SW480 (cell line): Measurements from ENCODE around the gene HS3ST3A1.
"Not testable (repeated sequence)": the region's sequence is repeated elsewhere in the genome, so short reads cannot be mapped to it uniquely, and the experiment has no call there.

Experiments
- DNase-seq: peaks from one replicate; pipeline ENCODE4 v3.0.0-alpha.2; 2016; ENCODE audit warnings: low spot score

HS3ST3A1 gene

DNA sequence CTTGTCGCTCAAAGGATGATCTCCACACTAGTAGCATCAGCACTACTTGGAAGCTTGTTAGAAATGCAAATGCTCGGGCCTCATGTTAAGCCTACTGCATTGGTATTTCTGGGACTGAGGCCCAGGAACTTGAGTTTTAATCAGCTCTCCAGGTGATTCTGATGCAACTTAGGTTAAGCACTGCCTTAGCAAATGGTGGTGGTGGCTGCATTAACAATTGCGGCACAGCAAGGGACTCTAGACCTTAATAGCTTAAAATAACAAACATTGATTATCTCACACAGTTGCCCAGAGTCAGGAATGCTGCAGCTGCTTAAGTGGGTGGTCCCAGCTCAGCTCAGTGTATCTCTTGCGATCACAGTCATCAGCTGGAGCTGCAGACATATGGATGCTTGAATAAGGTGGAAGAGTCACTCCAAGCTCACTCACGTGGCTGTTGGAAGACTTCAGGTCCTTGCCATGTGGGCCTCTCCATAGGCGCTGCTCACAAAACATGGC is 25.8 kb downstream of the HS3ST3A1 start:
- no peak for DNase-seq

DNA sequence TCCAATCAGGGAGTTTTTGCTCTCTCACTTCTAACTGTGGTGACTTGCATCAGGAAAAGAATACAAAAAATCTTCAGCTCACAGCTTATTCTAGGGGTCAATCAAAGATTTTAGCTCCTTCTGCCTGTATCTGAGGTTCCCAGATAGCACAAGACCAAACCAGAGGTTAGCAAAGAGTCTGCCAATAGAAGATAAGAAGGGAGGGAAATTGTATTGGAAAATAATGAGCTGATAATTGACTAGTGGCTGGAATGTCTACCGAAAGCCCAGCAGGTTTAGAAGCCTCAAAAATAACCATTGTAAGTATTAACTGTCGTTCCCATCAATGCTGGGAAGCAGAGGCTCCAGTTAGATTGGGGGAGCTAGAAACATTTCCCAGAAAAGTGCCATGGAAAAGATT is 26.3 kb downstream of the HS3ST3A1 start:
- DNase-seq: no peak

DNA sequence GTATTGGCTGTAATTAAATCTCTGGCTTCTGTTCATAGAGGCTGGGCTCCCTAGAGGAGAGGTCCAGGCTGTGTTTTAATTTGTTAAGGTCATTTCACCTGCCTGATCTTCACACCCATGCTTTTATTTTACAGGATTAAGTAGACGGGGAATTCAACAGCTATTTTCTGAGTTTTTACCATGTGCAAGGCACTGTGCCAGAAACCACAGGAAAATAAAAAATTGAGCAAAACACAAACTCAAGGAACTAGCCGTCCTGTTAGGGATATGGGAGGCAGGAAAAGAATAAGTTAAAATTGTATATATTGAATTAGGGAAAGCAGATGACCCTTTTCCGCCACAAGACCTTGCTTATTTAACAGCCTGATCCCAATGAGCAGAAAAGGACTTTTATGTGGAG is 29.1 kb downstream of the HS3ST3A1 start:
- DNase-seq: no peak

DNA sequence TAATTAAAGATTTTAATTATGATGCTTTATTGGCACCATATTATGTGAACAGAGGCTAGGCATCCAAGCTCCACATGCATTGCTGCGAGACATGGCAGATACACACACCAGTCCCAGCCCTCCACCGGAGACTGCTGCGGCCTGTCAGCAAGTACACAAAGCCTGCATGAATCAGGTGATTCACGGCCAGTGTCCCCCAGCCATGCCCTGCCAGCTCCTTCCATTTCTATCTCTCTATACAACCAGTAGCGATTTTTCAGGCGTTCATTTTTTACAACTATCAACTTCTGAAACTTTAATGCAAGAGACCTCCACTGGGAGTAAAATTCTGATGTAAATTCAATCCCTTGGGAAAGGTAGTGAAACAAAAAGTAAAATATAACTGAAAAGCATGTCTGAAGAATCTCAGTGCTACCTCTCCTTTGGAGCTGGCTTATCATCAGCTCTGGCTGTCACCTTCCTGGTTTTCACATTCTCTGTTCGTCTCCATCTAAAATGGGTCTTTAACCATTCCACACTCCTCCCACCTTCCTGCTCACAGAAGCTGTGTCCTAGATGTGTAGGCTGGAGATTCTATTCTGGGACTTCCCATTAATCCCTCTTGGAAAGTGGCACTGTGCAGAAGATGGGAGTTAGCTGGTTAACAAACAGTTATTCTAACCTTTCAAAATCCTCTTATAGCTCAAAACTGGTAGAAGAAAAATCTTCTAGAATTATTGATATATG is 32.2 kb downstream of the HS3ST3A1 start:
- DNase-seq: no peak

DNA sequence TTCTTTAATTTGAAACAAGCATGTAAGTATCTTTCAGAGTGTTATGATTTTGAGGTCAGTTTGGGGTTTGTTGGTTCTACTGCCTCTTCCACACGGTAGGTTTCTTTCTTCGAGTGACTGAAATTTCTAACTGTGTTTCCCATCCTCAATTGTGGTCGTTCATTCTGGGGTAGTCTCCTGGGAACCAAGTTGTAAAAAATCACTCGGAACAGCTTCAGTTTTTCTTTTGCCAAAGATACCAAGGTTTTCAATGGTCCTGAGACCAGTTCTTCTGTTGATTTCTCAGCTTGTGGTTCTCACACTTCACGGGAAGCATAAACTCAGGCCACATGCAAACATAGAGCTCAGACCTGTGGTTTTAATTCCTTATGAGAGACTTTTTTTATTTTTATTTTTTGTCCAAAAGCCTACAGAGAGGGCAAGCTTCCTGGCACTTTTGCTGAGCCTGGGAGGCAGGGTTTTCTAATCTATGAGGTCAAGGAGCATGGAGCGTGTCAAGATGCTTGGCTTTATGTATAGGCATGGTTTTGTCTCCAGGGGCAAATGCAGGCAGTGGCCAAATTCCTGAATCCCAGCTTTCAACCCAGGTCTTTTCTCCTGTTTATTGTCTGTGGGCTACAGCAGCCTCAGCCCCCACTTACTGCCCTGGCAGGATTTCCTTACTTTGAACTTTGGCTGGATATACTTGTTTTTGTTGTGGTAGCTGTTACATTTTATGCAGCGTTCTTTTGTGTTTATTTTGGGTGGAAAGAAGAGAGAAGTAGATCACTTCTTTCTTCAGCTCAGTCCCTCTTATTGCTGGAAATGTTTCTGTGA is 32.9 kb downstream of the HS3ST3A1 start:
- DNase-seq: no peak

DNA sequence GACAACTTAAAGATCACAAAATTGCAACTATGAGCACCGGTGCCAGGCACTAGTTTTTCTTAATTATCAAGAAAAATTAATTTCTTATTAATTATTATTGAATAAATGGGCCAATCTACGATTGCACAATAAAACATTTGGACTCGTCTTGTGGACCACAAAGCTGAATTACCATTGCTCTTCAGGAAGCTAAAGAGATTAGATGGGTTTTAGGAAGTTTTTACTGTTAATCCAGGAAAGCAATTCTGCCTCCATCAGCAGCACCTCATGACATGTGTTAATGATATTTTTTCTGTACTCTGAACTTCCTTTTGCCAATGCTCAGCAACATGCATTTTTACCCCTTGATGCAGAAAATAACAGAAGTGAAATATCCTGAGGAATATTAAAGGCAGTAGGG is 37.9 kb downstream of the HS3ST3A1 start:
- no peak for DNase-seq

DNA sequence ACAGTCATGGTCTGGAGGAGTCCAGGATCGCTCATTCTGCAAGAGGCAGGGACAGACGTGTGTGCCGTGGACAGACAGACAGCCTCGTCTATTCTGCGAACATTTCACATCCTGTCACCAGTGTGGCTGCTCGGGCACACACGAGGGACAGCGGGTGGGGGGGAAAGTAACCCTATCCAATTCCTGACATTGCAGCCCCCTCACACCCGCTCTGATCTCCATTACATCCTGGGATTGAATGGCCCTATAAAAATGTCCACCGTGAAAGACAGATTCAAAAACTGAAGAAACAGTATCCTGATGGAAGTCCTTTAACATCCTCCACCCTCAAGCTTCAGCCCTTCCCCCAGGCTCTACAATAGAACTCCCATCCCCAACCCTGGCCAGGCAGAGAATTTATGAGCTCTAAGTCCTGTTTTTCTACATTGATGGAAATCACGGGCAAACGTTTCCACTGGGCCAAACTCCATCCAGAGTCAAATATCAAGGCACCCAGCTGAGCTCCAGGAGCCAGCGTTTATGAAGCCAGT is 39.4 kb downstream of the HS3ST3A1 start:
- DNase-seq: peak; percentile 69

DNA sequence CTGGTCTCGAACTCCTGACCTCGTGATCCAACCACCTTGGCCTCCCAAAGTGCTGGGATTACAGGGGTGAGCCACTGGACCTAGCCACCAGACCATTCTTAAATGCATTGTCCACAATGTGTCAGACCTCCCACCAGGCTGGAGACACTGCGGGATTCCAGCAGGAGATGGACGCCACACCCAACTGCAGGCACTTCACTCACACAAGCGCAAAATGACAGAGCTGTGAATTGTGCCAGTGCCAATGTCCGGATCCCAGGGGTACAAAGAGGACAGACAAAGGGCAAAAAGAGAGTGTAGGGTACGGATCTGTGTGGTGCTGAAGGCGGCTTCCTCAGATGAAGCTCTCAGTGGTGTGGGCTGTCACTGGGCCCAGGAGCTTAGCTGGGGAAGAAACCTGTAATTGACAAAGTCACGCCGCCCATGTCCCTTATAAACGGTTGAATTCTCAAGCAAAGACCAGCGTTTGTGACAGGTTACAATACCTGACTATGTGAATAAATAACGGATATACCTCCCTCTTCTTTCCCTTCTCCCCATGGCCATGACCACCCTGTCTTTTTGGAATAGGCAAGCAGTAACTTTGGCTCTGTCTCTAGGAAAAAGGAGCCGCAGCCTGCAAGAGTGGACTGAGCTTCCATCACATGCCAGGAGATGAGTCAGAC is 40.0 kb downstream of the HS3ST3A1 start:
- peak; percentile 27 for DNase-seq

DNA sequence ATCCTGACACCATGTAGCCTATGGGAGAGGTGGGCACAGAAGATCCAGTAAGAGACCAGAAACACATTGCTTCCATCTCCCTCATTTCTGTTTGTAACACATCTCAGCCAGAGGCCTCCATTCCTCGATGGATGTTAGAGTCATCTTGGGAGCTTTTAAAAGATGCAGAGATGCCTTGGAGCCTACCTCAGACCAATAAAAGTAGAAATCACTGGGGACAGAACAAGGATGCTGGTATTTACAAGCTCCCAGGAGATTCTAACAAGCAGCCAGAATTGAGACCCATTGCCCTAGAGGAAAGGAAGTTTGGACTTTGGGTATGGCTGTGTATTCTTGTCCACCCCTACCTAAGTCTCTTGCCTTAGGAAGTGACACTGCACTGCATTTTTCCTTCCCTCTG is 40.8 kb downstream of the HS3ST3A1 start:
- DNase-seq: no peak

DNA sequence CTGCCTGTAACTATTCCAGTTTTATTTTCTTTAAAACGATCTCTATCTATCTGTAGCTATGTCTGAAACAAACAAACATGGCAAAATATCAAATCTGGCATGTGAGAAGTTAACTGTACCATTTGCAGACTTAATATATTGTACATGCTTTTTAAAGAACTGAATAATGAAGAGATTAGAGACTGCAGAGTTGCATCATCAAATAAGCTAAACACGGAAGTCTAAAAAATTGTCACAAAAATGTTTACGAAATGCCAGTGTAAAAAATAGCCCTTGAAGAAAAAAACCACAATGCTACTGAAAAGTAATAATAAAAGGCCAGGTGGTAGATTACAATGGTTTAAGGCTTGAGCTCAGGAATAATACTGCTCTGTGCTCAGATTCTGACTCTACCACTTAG is 43.1 kb downstream of the HS3ST3A1 start:
- DNase-seq: no peak

DNA sequence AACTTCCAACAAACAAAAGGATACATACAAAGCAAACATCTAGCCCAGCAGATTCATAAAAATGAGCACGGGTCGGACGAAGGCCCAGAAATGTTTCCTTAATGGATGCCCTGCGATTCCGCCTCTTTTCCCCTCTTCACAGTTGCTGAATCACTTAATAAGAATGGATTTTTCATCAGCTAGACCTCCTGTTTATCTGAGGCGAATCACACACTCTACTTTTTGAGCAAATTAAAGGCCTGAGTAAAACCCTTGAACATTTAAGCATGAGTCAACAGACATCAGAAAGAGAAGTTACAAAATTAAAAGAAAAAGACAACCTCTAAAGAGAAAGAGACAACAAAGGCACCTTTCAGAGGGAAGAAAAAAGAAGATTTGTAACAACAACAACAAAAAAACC is 44.7 kb downstream of the HS3ST3A1 start:
- DNase-seq: no peak

DNA sequence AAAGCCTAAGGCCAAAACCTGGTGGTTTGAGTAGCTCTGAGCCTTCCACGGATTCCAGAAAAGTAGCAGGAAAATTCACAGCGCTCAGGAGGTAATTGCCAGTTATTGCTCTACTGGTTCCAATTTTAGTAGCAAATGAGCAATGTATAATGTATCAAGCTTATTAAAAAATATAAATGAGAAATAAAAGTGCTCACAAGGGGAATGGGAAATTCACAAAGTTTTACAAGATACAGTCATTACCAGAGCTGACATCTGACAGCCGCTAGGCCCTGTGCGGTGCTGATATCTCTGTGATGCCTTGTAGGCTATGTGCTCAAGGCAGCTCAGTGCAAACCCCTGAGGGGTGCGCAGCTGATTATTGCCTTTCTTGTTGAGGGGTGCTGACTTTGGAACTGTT is 47.5 kb downstream of the HS3ST3A1 start:
- DNase-seq: no peak

DNA sequence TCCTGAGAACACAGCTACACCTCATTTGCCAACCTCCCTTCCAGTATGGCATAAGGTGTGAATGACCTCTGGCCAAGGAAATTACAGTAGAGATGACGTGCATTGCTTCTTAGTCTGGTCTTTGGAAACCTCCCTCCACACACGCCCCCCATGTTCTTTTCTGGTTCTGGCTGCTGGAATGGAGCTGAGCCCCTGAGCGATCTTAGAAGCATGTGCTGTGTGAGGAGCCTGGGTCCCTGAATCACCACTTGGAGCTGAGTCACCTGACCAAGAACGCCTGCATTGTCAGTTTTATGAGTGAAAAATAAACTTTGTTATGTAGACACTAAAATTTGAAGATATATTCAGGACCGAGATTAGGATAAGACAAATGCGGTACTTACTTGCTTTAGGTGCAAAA is 51.4 kb downstream of the HS3ST3A1 start:
- DNase-seq: no peak

DNA sequence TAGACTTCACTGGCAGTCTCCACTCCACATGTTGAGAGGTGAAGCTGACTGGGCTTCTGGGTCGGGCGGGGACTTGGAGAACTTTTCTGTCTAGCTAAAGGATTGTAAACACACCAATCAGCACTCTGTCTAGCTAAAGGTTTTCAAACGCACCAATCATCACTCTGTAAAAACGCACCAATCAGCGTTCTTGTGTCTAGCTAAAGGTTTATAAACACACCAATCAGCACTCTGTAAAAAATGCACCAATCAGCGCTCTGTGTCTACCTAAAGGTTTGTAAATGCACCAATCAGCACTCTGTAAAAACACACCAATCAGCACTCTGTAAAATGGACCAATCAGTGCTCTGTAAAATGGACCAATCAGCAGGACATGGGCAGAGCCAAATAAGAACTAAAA is 53.2 kb downstream of the HS3ST3A1 start:
- DNase-seq: not testable (repeated sequence)

DNA sequence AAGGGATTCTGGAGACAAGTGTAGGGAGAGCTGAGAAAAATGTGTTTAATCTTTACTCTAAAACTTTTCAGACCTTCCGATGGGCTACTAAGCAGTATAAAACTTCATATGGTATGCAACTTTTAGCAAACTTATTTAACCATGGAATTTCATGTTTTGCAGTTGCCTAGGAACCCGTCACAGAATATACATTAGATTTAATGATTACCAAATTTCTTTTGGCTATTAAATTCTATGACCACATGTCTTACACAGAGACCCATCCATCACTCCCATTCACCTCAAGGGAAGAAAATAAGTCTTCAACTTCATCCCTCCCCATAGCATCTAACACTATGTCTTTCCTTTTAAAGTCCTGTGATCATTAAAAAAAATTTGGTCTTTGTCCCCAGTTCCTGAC is 54.9 kb downstream of the HS3ST3A1 start:
- DNase-seq: no peak

DNA sequence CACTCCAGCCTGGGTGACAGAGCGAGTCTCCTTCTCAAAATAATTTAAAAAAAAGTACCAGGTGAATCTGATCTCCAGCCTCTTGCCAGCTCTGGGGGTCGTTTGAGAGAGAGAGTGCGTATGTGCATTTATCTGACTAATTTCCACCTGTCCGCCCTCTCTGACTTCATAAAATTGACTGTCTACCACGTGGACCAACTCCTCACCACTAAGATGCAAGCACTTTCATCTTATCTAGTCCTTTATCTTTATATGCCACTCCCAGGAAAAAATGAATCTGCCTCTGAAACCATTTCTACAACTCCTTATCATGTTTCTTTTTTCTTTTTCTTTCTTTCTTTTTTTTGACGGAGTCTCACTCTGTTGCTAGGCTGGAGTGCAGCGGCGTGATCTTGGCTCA is 55.8 kb downstream of the HS3ST3A1 start:
- no peak for DNase-seq

DNA sequence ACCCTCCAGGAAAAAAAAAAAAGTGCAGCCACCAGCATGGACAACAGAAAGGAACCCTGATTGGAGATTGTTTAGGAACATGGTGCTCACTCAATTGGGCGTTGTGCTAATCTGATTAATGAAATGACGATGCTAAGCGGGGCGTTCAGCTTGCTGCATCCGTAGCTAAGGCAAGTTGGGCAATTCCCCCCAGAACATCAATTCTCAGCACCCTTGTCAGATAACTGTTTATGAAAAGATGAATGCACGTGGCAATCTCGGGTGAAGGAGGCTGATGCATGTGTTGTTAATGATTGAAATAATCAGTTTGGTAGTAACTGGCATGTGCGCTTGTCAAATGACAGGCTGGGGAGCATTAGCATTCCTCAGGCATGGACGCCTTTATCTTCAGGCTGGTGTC is 57.0 kb downstream of the HS3ST3A1 start:
- no peak for DNase-seq

DNA sequence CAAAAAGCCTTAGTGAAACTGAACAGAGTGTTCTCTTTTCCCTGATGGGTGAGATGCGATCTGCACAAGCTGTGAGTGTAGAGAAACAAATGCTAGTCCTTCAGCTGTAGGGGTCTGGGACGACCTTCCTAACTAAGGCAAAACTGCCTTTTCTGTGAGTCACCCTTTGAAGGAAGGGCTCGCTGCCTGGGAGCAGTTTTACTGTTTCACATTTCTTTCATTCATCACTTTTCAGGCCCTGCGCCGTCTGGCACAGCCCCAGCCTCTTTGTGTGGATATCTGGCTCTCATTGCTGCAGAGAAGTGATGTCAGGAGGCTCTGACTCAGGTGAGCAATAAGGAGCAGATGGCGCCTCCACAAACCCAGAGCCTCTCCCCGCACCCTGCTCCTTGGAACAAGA is 57.4 kb downstream of the HS3ST3A1 start:
- no peak for DNase-seq

DNA sequence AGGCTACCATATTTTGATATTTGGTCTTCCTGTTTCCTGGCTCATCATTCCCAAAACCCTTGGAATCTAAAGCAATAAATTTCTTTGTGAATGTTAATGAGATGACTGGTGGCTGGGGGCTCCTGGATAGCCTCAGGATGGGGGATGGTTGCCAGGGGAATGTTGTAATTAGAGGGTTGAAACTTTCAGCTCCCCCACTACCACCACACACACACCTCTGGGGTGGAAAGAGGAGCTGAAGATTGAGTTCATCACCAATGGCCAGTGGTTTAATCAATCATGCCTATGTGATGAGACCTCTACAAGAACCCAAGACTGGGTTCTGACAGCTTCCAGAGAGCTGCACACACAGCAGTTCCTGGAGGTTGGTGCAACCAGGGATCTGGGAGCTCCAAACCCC is 59.1 kb downstream of the HS3ST3A1 start:
- no peak for DNase-seq

DNA sequence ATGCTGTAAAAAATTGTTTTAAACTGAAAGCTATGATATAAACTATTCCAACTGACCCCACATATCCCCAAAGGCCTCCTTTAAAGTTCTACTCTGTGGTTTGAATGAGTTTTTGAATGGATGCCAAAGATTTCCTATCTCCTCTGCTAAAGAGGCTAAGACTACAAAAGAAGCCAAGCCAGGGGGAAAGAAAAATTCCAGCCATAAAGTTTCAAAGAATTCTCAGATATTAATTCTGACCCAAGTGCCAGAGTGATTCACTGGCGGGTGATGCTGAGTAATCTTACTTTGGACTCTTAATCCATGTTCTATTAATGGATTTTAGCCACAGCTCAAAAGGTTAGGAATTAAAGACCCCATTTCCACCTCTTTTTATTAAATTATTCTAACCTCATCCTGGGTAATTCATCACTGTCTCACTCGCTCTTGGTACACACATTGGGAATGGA is 60.7 kb downstream of the HS3ST3A1 start:
- DNase-seq: peak; percentile 14

DNA sequence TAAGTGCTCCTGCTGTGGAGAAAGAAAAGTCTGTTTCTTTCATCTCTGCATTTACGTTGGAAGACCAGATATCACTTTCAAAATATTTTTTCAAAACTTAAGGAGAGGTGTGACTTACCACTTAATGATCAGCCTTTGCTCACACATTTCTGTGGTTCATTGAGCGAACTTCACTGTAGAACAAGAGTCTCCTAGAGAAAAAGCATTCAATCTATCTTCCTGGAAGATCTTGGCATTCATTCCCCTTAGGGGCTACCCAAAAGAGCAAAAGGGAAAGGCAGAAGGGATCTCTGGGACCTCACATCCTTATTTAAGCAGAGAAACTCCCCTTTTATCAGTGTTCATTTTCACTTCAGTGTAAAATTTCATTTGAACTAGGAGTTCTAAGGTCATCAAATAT is 61.2 kb downstream of the HS3ST3A1 start:
- no peak for DNase-seq

DNA sequence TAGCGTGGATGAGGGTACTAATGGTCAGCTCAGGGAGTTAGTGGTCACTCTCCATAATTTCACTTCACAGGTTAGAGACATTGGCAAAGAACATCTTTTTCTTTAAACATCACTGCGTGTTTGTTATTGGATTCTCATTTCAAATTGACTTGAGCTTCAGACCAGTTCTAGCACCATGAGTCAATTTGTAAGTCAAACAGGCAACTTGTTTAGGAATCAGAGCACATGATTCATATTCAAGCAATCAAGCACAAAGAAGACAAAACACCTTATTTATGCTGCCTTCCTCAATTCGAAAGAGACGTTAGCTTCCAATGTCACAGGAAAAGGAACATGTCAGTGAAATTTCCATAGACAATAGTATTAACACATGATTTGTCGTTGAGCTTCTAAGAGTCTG is 62.3 kb downstream of the HS3ST3A1 start:
- DNase-seq: no peak
